ENCODE measurements around the gene COQ6. TPM values are rescaled to one million over a fixed set of nuclear protein-coding genes. Genes with fewer than 3 reads are reported as not detected.
"Not testable (repeated sequence)": the region's sequence is repeated elsewhere in the genome, so short reads cannot be mapped to it uniquely, and the experiment has no call there.

COQ6 gene
- polyA plus RNA-seq (2013, experiment 1 of 2): 13.7 TPM
- polyA plus RNA-seq (2013, experiment 2 of 2): 14.6 TPM

- Histone ChIP-seq H3K4me1 (ENCODE audit: control insufficient read depth, insufficient read depth, low read length, poor library complexity, severe bottlenecking) (peaks cover 3% of the 10 kb centered on the region), H3K4me3 (ENCODE audit: extremely low read depth, insufficient read depth, low read length, poor library complexity, severe bottlenecking) (peak within 1 kb of the TSS; percentile 74), H3K9me3 (ENCODE audit: control insufficient read depth, low read length) (no peaks in the 10 kb centered on the region), H3K27ac (ENCODE audit: low read depth, low read length, severe bottlenecking) (peak within 1 kb of the TSS; percentile 98), H3K36me3 (ENCODE audit: control insufficient read depth, insufficient read depth, low read length) (peaks cover 18% of the 10 kb centered on the region)
- WGBS, 2 experiments (ENCODE audit: insufficient coverage in 2 of 2): 0% methylated on average over 56 to 63 of the region's 70 CpGs
Observed at GRCh38 chr14:73949752-73950734, at the start of gene COQ6, which contains the start of gene FAM161B. TSS of gene COQ6 (plus strand) at chr14:73950302. CDS start at chr14:73950333, 31 bp downstream. TSS of gene FAM161B (minus strand) at chr14:73950094. CDS start at chr14:73950026, 68 bp downstream.

- Histone ChIP-seq H3K36me3 (ENCODE audit: control insufficient read depth, insufficient read depth, low read length) (peaks cover 82% of the 10 kb centered on the region), H3K4me3 (ENCODE audit: extremely low read depth, insufficient read depth, low read length, poor library complexity, severe bottlenecking) (no peak overlapping the region), H3K9me3 (ENCODE audit: control insufficient read depth, low read length) (no peaks in the 10 kb centered on the region), H3K4me1 (ENCODE audit: control insufficient read depth, insufficient read depth, low read length, poor library complexity, severe bottlenecking) (no peaks in the 10 kb centered on the region), H3K27ac (ENCODE audit: low read depth, low read length, severe bottlenecking) (no peak overlapping the region)
- WGBS, 2 experiments (ENCODE audit: insufficient coverage in 2 of 2): 100% methylated on average over 1 of the region's 3 CpGs; no CpG with 5 or more reads in 1 of the 2 experiments
Observed at GRCh38 chr14:73903028-73903427, 47.1 kb upstream of the COQ6 start.

- Histone ChIP-seq H3K4me1 (ENCODE audit: control insufficient read depth, insufficient read depth, low read length, poor library complexity, severe bottlenecking) (no peaks in the 10 kb centered on the region), H3K4me3 (ENCODE audit: extremely low read depth, insufficient read depth, low read length, poor library complexity, severe bottlenecking) (no peak overlapping the region), H3K9me3 (ENCODE audit: control insufficient read depth, low read length) (no peaks in the 10 kb centered on the region), H3K27ac (ENCODE audit: low read depth, low read length, severe bottlenecking) (no peak overlapping the region), H3K36me3 (ENCODE audit: control insufficient read depth, insufficient read depth, low read length) (peaks cover 93% of the 10 kb centered on the region)
- 100% methylated on average over 1 of the region's 1 CpG; no CpG with 5 or more reads in 1 of the 2 experiments for WGBS, 2 experiments (ENCODE audit: insufficient coverage in 2 of 2)
Observed at GRCh38 chr14:73909681-73910080, 40.4 kb upstream of the COQ6 start.

- Histone ChIP-seq H3K4me1 (ENCODE audit: control insufficient read depth, insufficient read depth, low read length, poor library complexity, severe bottlenecking) (no peaks in the 10 kb centered on the region), H3K4me3 (ENCODE audit: extremely low read depth, insufficient read depth, low read length, poor library complexity, severe bottlenecking) (no peak overlapping the region), H3K36me3 (ENCODE audit: control insufficient read depth, insufficient read depth, low read length) (peaks cover 88% of the 10 kb centered on the region), H3K9me3 (ENCODE audit: control insufficient read depth, low read length) (no peaks in the 10 kb centered on the region), H3K27ac (ENCODE audit: low read depth, low read length, severe bottlenecking) (no peak overlapping the region)
- WGBS, 2 experiments (ENCODE audit: insufficient coverage in 2 of 2): 83 to 93% methylated on average over 2 to 3 of the region's 3 CpGs
Observed at GRCh38 chr14:73913256-73913655, 36.8 kb upstream of the COQ6 start.

DNA sequence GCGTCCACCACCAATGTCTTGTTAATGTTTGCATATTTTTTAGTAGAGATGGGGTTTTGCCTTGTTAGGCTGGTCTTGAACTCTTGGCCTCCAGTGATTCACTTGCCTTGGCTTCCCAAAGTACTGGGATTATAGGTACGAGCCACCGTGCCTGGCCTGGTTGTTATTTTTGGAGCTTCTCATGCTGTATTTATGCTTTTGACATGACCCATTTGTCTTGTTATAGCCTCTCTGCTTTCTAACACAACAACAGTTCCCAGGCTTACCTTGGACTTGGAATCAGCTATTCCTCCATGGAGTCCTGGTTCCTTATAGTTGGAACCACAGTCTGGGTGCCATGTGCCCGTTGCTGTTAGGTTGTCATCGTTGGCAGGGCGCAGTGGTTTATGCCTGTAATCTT lies 33.8 kb upstream of the COQ6 start:
- peaks cover 88% of the 10 kb centered on the region for H3K36me3 ChIP-seq (ENCODE audit: control insufficient read depth, insufficient read depth, low read length)
- 85 to 86% methylated on average over 4 to 6 of the region's 6 CpGs for WGBS, 2 experiments (ENCODE audit: insufficient coverage in 2 of 2)
- no peak overlapping the region for H3K27ac ChIP-seq (ENCODE audit: low read depth, low read length, severe bottlenecking)
- no peak overlapping the region for H3K4me3 ChIP-seq (ENCODE audit: extremely low read depth, insufficient read depth, low read length, poor library complexity, severe bottlenecking)
- H3K9me3 ChIP-seq (ENCODE audit: control insufficient read depth, low read length): no peaks in the 10 kb centered on the region
- H3K4me1 ChIP-seq (ENCODE audit: control insufficient read depth, insufficient read depth, low read length, poor library complexity, severe bottlenecking): no peaks in the 10 kb centered on the region

DNA sequence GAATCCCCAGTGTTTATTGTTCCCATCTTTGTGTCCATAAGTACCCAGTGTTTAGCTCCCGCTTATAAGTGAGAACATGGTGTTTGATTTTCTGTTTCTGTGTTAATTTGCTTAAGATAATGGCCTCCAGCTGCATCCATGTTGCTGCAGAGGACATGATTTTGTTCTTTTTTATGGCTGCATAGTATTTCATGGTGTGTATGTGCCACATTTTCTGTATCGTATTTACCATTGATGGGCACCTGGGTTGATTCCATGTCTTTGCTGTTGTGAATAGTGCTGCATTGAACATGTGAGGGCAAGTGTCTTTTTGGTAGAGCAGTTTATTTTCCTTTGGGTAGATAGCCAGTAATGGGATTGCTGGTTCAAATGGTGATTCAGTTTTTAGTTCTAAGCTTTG lies 30.6 kb upstream of the COQ6 start:
- not testable (repeated sequence) for H3K27ac ChIP-seq (ENCODE audit: low read depth, low read length, severe bottlenecking); H3K4me3 ChIP-seq (ENCODE audit: extremely low read depth, insufficient read depth, low read length, poor library complexity, severe bottlenecking); H3K9me3 ChIP-seq (ENCODE audit: control insufficient read depth, low read length); H3K4me1 ChIP-seq (ENCODE audit: control insufficient read depth, insufficient read depth, low read length, poor library complexity, severe bottlenecking)
- H3K36me3 ChIP-seq (ENCODE audit: control insufficient read depth, insufficient read depth, low read length): peaks cover 89% of the 10 kb centered on the region
- 86 to 88% methylated on average over 2 of the region's 2 CpGs for WGBS, 2 experiments (ENCODE audit: insufficient coverage in 2 of 2)

GRCh38 chr14:73924337-73924736 lies 25.8 kb upstream of the COQ6 start:
- no peaks in the 10 kb centered on the region for H3K9me3 ChIP-seq (ENCODE audit: control insufficient read depth, low read length)
- no peak overlapping the region for H3K4me3 ChIP-seq (ENCODE audit: extremely low read depth, insufficient read depth, low read length, poor library complexity, severe bottlenecking)
- no peaks in the 10 kb centered on the region for H3K4me1 ChIP-seq (ENCODE audit: control insufficient read depth, insufficient read depth, low read length, poor library complexity, severe bottlenecking)
- H3K36me3 ChIP-seq (ENCODE audit: control insufficient read depth, insufficient read depth, low read length): peaks cover 92% of the 10 kb centered on the region
- 78 to 87% methylated on average over 4 of the region's 5 CpGs for WGBS, 2 experiments (ENCODE audit: insufficient coverage in 2 of 2)
- no peak overlapping the region for H3K27ac ChIP-seq (ENCODE audit: low read depth, low read length, severe bottlenecking)

DNA sequence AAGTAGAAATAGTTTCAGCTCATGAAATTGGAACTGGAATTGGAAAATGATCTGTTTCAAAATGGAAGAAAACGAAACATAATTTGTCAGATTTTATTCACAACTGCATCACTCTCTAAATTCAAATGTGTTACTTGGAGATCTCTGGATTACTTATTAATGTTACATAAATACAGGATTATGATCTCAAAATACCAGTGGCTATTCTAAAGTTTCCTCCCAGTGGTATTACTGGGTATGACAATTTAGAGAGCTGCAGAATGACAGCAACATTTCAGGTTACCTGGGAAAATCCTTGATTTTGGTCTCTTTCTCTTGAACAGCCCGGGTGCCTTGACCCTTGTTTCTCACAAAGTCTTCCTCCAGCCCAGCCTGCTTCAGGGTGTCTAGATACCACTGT lies 14.4 kb upstream of the COQ6 start:
- 80% methylated on average over 1 of the region's 2 CpGs; no CpG with 5 or more reads in 1 of the 2 experiments for WGBS, 2 experiments (ENCODE audit: insufficient coverage in 2 of 2)

DNA sequence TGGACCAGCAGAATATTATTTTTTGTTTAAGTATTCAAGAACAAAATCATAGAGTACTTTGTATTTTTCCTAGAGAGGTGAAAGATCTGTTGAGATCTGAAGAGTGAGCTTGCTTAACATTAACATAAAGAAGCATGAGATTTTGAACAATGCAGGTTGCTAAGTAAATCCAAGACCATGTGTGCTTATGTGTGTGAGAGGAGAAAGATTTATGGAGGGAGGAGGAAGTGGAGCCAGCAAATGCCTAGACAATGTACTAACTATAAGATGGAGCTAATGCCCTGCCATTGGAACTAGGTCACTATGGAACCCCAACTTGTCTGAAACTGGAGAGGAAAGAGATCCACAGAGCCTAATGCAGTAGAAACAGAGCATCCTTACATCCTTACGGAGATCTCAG lies 13.6 kb upstream of the COQ6 start:
- Histone ChIP-seq H3K27ac (ENCODE audit: low read depth, low read length, severe bottlenecking) (no peak overlapping the region), H3K4me1 (ENCODE audit: control insufficient read depth, insufficient read depth, low read length, poor library complexity, severe bottlenecking) (no peaks in the 10 kb centered on the region), H3K36me3 (ENCODE audit: control insufficient read depth, insufficient read depth, low read length) (peaks cover 45% of the 10 kb centered on the region), H3K4me3 (ENCODE audit: extremely low read depth, insufficient read depth, low read length, poor library complexity, severe bottlenecking) (no peak overlapping the region), H3K9me3 (ENCODE audit: control insufficient read depth, low read length) (no peaks in the 10 kb centered on the region)
- WGBS, 2 experiments (ENCODE audit: insufficient coverage in 2 of 2): 67% methylated on average over 1 of the region's 1 CpG; no CpG with 5 or more reads in 1 of the 2 experiments

More for the DNA sequence above, 14.4 kb upstream of the COQ6 start:
- Histone ChIP-seq H3K9me3 (ENCODE audit: control insufficient read depth, low read length) (no peaks in the 10 kb centered on the region), H3K4me1 (ENCODE audit: control insufficient read depth, insufficient read depth, low read length, poor library complexity, severe bottlenecking) (no peaks in the 10 kb centered on the region), H3K27ac (ENCODE audit: low read depth, low read length, severe bottlenecking) (no peak overlapping the region), H3K36me3 (ENCODE audit: control insufficient read depth, insufficient read depth, low read length) (peaks cover 54% of the 10 kb centered on the region), H3K4me3 (ENCODE audit: extremely low read depth, insufficient read depth, low read length, poor library complexity, severe bottlenecking) (no peak overlapping the region)

GRCh38 chr14:73937012-73937411 lies 13.1 kb upstream of the COQ6 start:
- Histone ChIP-seq H3K27ac (ENCODE audit: low read depth, low read length, severe bottlenecking) (no peak overlapping the region), H3K9me3 (ENCODE audit: control insufficient read depth, low read length) (no peaks in the 10 kb centered on the region), H3K36me3 (ENCODE audit: control insufficient read depth, insufficient read depth, low read length) (peaks cover 40% of the 10 kb centered on the region), H3K4me1 (ENCODE audit: control insufficient read depth, insufficient read depth, low read length, poor library complexity, severe bottlenecking) (no peaks in the 10 kb centered on the region), H3K4me3 (ENCODE audit: extremely low read depth, insufficient read depth, low read length, poor library complexity, severe bottlenecking) (no peak overlapping the region)
- WGBS, 2 experiments (ENCODE audit: insufficient coverage in 2 of 2): no CpG with 5 or more reads among the region's 2 CpGs

GRCh38 chr14:73942180-73942579 lies 7.9 kb upstream of the COQ6 start:
- 65 to 95% methylated on average over 3 to 7 of the region's 7 CpGs for WGBS, 2 experiments (ENCODE audit: insufficient coverage in 2 of 2)
- Histone ChIP-seq H3K27ac (ENCODE audit: low read depth, low read length, severe bottlenecking) (no peak overlapping the region), H3K36me3 (ENCODE audit: control insufficient read depth, insufficient read depth, low read length) (peaks cover 10% of the 10 kb centered on the region), H3K9me3 (ENCODE audit: control insufficient read depth, low read length) (no peaks in the 10 kb centered on the region), H3K4me3 (ENCODE audit: extremely low read depth, insufficient read depth, low read length, poor library complexity, severe bottlenecking) (no peak overlapping the region), H3K4me1 (ENCODE audit: control insufficient read depth, insufficient read depth, low read length, poor library complexity, severe bottlenecking) (no peaks in the 10 kb centered on the region)
